Heart right ventricle (tissue), 16 donors: Measurements from ENCODE around the gene RRM1. TPM values are rescaled to one million over a fixed set of nuclear protein-coding genes. Genes with fewer than 3 reads are reported as not detected.
"Not testable (repeated sequence)": the region's sequence is repeated elsewhere in the genome, so short reads cannot be mapped to it uniquely, and the experiment has no call there.

Experiments used
- ATAC-seq, 8 donors: fragments of 200-7000 bp; cut with Tn5 transposase; one replicate each; pipeline ENCODE4 v1.9.1; 2020; ENCODE audit warnings: mild to moderate bottlenecking in 8 of 8, moderate library complexity in 8 of 8, moderate number of reproducible peaks in 1 of 8
- DNase-seq, 2 donors: peaks; one replicate each; pipeline ENCODE4 v3.0.0-alpha.2; 2020
- H3K27ac ChIP-seq, 10 donors: fragments of 200-600 bp; sonication (generic) in 2 of 10; one replicate each; pipeline versions ENCODE4 v1.5.0 to v1.8.0; 2020 to 2022; ENCODE audit warnings: mild to moderate bottlenecking in 3 of 10
- H3K27me3 ChIP-seq, 7 donors: fragments of 200-600 bp; one replicate each; pipeline ENCODE4 v1.8.0; 2021 to 2022; ENCODE audit warnings: mild to moderate bottlenecking in 2 of 7
- H3K36me3 ChIP-seq, 9 donors: fragments of 200-600 bp; sonication (generic) in 1 of 9; one replicate each; pipeline versions ENCODE4 v1.5.0 to v1.8.0; 2020 to 2022; ENCODE audit warnings: mild to moderate bottlenecking in 2 of 9
- H3K4me1 ChIP-seq, 9 donors: fragments of 200-600 bp; sonication (generic) in 1 of 9; one replicate each; pipeline versions ENCODE4 v1.5.0 to v1.8.0; 2020 to 2022; ENCODE audit warnings: mild to moderate bottlenecking in 4 of 9
- H3K4me3 ChIP-seq, 10 donors: fragments of 200-600 bp; sonication (generic) in 2 of 10; one replicate each; pipeline versions ENCODE4 v1.5.0 to v1.8.0; 2020 to 2022; ENCODE audit warnings: mild to moderate bottlenecking in 7 of 10, moderate library complexity in 2 of 10
- H3K9me3 ChIP-seq, 11 donors: fragments of 200-600 bp in 10 of 11; sonication (generic) in 2 of 11; one replicate each; pipeline versions ENCODE4 v1.5.0 to v1.8.0; 2013 to 2022; ENCODE audit warnings: mild to moderate bottlenecking in 2 of 11, control low read depth in 1 of 11, moderate library complexity in 1 of 11
- CTCF ChIP-seq, 9 donors: fragments of 200-600 bp; sonication (generic) in 2 of 9; IDR thresholded peaks; one replicate each; pipeline versions ENCODE4 v1.5.0 to v1.8.0; 2021 to 2022; ENCODE audit warnings: antibody characterized with exemption in 9 of 9, mild to moderate bottlenecking in 5 of 9, moderate library complexity in 1 of 9
- WGBS, 2 donors: extraction: QIAGEN DNeasy Blood & Tissue Kit; methylation state at CpG; one replicate each; pipeline ENCODE4 v1.1.7; 2013; ENCODE audit warnings: inconsistent platforms in 1 of 2; 5-methylcytosine and 5-hydroxymethylcytosine counted together
- intact Hi-C, 10 donors: fragments of 100-400 bp; cut with DNase I; formaldehyde crosslinking; loops; one replicate each; pipeline versions ENCODE4 v1.11.1 to v1.14.2; 2022
- polyA plus RNA-seq, 2 donors: library from polyadenylated mRNA; stranded (reverse); fragments of 200-250 nt; gene quantifications; one replicate each; pipeline ENCODE4 v1.2.3, GENCODE V29; 2013
- total RNA-seq, 10 donors: library from RNA; stranded (reverse); fragmentation: NEBNext Ultra II Directional in 3 of 10; extraction: Animal tissue kit (Norgen Biotek cat#: 25700) in 3 of 10; gene quantifications; one replicate each; pipeline versions ENCODE4 v1.2.1 to v1.2.4, GENCODE V29; 2021 to 2023
- donor health status: Arrhythmogenic right ventricular cardiomyopathy.
- donor health status: ischemic (EF 13 %, LVEDD 7.1; RV severe dilation, severe dysfunction).
- donor health status: healthy with polysubstance abuse.
- donor health status: DM: no; HTN: yes; CAD: no.
- donor health status: DM: no; HTN: no; CAD: no.
- donor health status: ischemic (EF 25% LVEDD 6.9; RV normal size, moderate dysfunction).
- donor health status: ischemic (EF 25% LVEDD 5.7; RV mildly dilated, moderate dysfunction).
- donor health status: healthy.
- donor health status: DM: yes; HTN: yes; CAD: no.
- donor health status: Ischemic cardiomyopathy.
- donor health status: ischemic (EF 35%, LVEDD 5.7; RV mildly dilated, moderate dysfunction).
- donor health status: nonischemic (EF 11% LVEDD 7.7; RV severe dilation, severe dysfunction).
- donor health status: DM: yes; HTN: yes; CAD: no.
- donor health status: PGD.
- donor health status: ischemic (EF 29% LVEDD 5.4; RV normal size, mild dysfunction).
- donor health status: nonischemic (EF 23%, LVEDD 6.1; RV moderate dilation, normal function).

RRM1 gene
- total and polyA plus RNA-seq, 12 donors: 3.7 to 36.6 (median 27.7) TPM

- Histone ChIP-seq H3K9me3 (peaks cover 0 to under 1% (median 0%) of the 10 kb centered on the region in 11 donors), H3K27me3 (no peaks in the 10 kb centered on the region), H3K36me3 (peaks cover 0 to 12% (median 0%) of the 10 kb centered on the region in 9 donors), H3K4me1 (no peaks in the 10 kb centered on the region), H3K27ac (no peak overlapping the region), H3K4me3 (no peak overlapping the region)
- DNase-seq (no peak), ATAC-seq (peak in 1 of 8 donors; percentile 38)
- 89 to 90% methylated on average over 7 of the region's 7 CpGs for WGBS, 2 donors
- intact Hi-C loops: no loop called here
- no peak for TF ChIP-seq CTCF (IDR thresholded peaks at IDR 0.05)
These were observed 52.1 kb downstream of the RRM1 start for GRCh38 chr11:4146772-4147098.

- Histone ChIP-seq H3K9me3 (no peaks in the 10 kb centered on the region), H3K4me3 (no peak overlapping the region), H3K4me1 (no peaks in the 10 kb centered on the region), H3K27me3 (no peaks in the 10 kb centered on the region), H3K27ac (no peak overlapping the region), H3K36me3 (no peaks in the 10 kb centered on the region)
- TF ChIP-seq CTCF (IDR thresholded peaks at IDR 0.05): no peak
- ATAC-seq (no peak), DNase-seq (no peak)
- intact Hi-C loops: no loop called here
These were observed 59.9 kb downstream of the RRM1 start for GRCh38 chr11:4154503-4154902.

- no peak overlapping the region for H3K27ac ChIP-seq
- DNase-seq (no peak), ATAC-seq (no peak)
- H3K4me1 ChIP-seq: no peaks in the 10 kb centered on the region
- no peaks in the 10 kb centered on the region for H3K27me3 ChIP-seq
- no peaks in the 10 kb centered on the region for H3K36me3 ChIP-seq
- H3K4me3 ChIP-seq: no peak overlapping the region
- intact Hi-C loops: no loop called here
- H3K9me3 ChIP-seq: no peaks in the 10 kb centered on the region
- no peak for TF ChIP-seq CTCF (IDR thresholded peaks at IDR 0.05)
These were observed 62.0 kb downstream of the RRM1 start for GRCh38 chr11:4156571-4156970.

GRCh38 chr11:4158818-4159217 is 64.2 kb downstream of the RRM1 start:
- H3K4me1 ChIP-seq, intact Hi-C loops, H3K27me3 ChIP-seq, ATAC-seq, H3K9me3 ChIP-seq, H3K4me3 ChIP-seq, H3K36me3 ChIP-seq, H3K27ac ChIP-seq, DNase-seq: not testable (repeated sequence)
- 71 to 85% methylated on average over 1 of the region's 1 CpG for WGBS, 2 donors

GRCh38 chr11:4161305-4161704 is 66.7 kb downstream of the RRM1 start:
- WGBS, 2 donors: 65 to 73% methylated on average over 1 of the region's 1 CpG
- intact Hi-C loops: no loop called here
- Histone ChIP-seq H3K9me3 (no peaks in the 10 kb centered on the region), H3K27me3 (no peaks in the 10 kb centered on the region), H3K27ac (no peak overlapping the region), H3K4me3 (no peak overlapping the region), H3K36me3 (no peaks in the 10 kb centered on the region), H3K4me1 (no peaks in the 10 kb centered on the region)
- no peak for TF ChIP-seq CTCF (IDR thresholded peaks at IDR 0.05)
- DNase-seq: no peak
- no peak for ATAC-seq
